Brain microvascular endothelial cell (primary cell): ENCODE measurements around the gene TAS2R39.

Source experiments
- DNase-seq: peaks from one replicate; pipeline ENCODE4 v3.0.0-alpha.2; 2020
- H3K27ac ChIP-seq: fragments of 250-450 bp; sonication (Bioruptor Pico); 2 replicates; pipeline ENCODE4 v1.5.1; 2020; ENCODE audit warnings: mild to moderate bottlenecking, moderate library complexity
- H3K27me3 ChIP-seq: fragments of 250-450 bp; sonication (Bioruptor Pico); replicated peaks from 2 replicates; pipeline ENCODE4 v1.5.1; 2020; ENCODE audit warnings: mild to moderate bottlenecking
- H3K36me3 ChIP-seq: fragments of 250-450 bp; sonication (Bioruptor Pico); replicated peaks from 2 replicates; pipeline ENCODE4 v1.5.1; 2020; ENCODE audit warnings: mild to moderate bottlenecking
- H3K4me3 ChIP-seq: 2 replicates; pipeline ENCODE4 v1.5.1; 2011; ENCODE audit warnings: low read depth, mild to moderate bottlenecking, control low read depth, low read length, moderate library complexity
- in situ Hi-C: cut with HindIII; loops from 2 replicates; pipeline ENCODE4 v1.10.0; 2017; ENCODE audit warnings: low sequenced_read_pairs, low pct_ligation_motif_present
- TF ChIP-seq, protein P1 (sequence below): IDR thresholded peaks from 2 replicates; pipeline ENCODE4 v1.5.1; 2011; ENCODE audit warnings: low read depth, mild to moderate bottlenecking, moderate library complexity, low read length, control low read depth, inconsistent platforms; ENCODE audit errors: missing control alignments

The TAS2R39 gene

DNA sequence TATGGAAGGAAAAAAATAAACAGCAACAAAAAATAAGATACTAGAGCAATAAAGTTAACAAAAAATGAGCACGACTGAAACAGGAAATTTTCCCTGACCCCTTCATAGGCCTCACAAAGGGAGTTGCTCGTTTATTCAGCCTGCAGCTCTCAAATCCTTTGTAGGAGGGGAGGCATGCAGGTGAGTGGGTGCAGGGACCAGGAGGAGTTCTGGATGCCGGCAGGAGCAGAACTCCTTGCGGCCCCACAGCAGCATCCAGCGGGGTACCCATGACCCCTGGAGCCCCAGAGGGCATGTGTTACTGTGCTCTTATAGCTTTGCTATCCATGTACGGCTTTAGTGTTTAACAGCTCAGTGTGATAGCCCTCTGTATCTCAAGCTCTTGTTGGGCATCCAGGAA, 5.8 kb downstream of the TAS2R39 start:
- H3K27me3 ChIP-seq = no peaks in the 10 kb centered on the region
- in situ Hi-C loops = no loop called here
- TF ChIP-seq, protein P1, sequence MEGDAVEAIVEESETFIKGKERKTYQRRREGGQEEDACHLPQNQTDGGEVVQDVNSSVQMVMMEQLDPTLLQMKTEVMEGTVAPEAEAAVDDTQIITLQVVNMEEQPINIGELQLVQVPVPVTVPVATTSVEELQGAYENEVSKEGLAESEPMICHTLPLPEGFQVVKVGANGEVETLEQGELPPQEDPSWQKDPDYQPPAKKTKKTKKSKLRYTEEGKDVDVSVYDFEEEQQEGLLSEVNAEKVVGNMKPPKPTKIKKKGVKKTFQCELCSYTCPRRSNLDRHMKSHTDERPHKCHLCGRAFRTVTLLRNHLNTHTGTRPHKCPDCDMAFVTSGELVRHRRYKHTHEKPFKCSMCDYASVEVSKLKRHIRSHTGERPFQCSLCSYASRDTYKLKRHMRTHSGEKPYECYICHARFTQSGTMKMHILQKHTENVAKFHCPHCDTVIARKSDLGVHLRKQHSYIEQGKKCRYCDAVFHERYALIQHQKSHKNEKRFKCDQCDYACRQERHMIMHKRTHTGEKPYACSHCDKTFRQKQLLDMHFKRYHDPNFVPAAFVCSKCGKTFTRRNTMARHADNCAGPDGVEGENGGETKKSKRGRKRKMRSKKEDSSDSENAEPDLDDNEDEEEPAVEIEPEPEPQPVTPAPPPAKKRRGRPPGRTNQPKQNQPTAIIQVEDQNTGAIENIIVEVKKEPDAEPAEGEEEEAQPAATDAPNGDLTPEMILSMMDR = no peak
- no peaks in the 10 kb centered on the region for H3K36me3 ChIP-seq
- no peak overlapping the region for H3K4me3 ChIP-seq
- no peak for DNase-seq
- H3K27ac ChIP-seq = no peak overlapping the region

DNA sequence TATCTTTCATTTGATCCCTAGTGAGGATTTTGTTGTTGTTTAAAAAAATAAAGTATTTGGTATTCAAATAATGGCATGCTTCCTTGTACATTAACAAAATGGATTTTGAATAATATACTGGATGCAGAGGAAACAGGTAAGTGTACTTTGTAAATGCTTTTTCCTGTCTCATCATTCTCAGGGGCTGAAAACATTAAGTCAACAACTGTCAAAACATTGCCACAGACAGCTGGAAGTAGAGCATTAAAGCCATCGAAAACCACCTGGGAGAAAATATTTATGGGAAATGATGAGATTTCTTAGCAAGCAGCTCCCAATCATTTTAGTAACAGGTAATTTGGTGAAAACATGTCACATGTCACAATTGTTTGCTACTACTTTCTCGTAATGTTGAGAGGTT, 10.7 kb downstream of the TAS2R39 start:
- TF ChIP-seq, protein P1 = no peak
- H3K36me3 ChIP-seq = no peaks in the 10 kb centered on the region
- no peak overlapping the region for H3K27ac ChIP-seq
- H3K4me3 ChIP-seq = no peak overlapping the region
- in situ Hi-C loops = no loop called here
- DNase-seq = no peak
- H3K27me3 ChIP-seq = no peaks in the 10 kb centered on the region

DNA sequence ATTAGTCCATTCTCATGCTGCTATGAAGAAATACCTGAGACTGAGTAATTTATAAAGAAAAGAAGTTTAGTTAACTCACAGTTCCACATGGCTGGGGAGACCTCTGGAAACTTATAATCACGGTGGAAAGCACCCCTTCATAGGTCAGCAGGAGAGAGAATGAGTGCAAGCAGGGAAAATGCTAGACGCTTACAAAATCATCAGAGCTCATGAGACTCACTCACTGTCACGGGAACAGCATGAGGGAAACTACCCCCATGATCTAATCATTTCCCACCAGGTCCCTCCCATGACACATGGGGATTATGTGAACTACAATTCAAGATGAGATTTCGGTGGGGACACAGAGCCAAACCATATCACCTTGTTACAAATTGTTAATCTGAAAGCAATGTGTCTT, 15.8 kb downstream of the TAS2R39 start:
- TF ChIP-seq, protein P1 = no peak
- Histone ChIP-seq H3K27ac (no peak overlapping the region), H3K27me3 (no peaks in the 10 kb centered on the region), H3K36me3 (no peaks in the 10 kb centered on the region), H3K4me3 (no peak overlapping the region)
- in situ Hi-C loops = no loop called here
- DNase-seq = no peak

DNA sequence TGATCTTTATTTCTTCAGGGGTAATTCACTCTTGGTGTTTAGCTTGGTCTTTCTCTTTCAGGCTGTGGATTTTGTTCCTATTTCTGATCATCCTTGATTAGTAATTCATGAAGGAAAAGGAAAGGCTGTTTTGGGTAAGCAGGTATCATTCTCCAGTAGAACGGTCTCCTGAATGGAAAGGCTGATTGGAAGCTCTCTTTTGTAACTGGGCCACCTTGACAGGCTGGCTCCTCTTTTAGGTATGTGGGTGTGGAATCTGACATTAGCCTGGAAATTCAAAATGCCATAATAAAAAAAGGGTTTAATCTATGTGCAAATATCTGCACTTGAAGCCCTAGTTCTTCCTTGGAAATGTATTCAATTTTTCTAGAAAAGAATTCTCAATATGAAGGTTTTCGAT, 18.9 kb downstream of the TAS2R39 start:
- no peak overlapping the region for H3K4me3 ChIP-seq
- no peaks in the 10 kb centered on the region for H3K27me3 ChIP-seq
- no peaks in the 10 kb centered on the region for H3K36me3 ChIP-seq
- H3K27ac ChIP-seq = no peak overlapping the region
- DNase-seq = no peak
- in situ Hi-C loops = loop anchor here (25.0 kb wide), 1 partner anchor 190 kb away; no protein-coding TSS in a partner anchor
- TF ChIP-seq, protein P1 = no peak

DNA sequence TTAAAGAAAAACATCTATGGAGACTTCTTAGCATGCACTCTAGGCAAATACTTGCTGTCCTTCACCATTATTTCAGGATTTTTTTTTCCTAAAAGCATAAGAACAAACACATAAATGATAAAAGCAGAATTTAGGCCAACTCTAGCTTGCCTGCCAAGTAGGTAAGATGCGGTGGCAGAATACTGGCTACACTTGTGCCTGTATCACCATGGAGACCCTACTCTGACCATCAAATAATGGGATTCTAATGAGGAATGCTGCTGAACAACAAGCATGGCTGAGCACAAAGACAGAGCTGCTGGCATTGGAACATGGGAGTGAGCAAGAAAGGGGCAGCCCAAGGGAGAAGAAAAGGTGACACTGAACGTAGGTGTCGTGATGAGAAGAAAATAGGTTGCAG, 20.2 kb downstream of the TAS2R39 start:
- TF ChIP-seq, protein P1 = no peak
- in situ Hi-C loops = loop anchor here (25.0 kb wide), 1 partner anchor 191 kb away; no protein-coding TSS in a partner anchor
- no peak for DNase-seq
- no peaks in the 10 kb centered on the region for H3K27me3 ChIP-seq
- H3K27ac ChIP-seq = no peak overlapping the region
- H3K4me3 ChIP-seq = no peak overlapping the region
- H3K36me3 ChIP-seq = no peaks in the 10 kb centered on the region

DNA sequence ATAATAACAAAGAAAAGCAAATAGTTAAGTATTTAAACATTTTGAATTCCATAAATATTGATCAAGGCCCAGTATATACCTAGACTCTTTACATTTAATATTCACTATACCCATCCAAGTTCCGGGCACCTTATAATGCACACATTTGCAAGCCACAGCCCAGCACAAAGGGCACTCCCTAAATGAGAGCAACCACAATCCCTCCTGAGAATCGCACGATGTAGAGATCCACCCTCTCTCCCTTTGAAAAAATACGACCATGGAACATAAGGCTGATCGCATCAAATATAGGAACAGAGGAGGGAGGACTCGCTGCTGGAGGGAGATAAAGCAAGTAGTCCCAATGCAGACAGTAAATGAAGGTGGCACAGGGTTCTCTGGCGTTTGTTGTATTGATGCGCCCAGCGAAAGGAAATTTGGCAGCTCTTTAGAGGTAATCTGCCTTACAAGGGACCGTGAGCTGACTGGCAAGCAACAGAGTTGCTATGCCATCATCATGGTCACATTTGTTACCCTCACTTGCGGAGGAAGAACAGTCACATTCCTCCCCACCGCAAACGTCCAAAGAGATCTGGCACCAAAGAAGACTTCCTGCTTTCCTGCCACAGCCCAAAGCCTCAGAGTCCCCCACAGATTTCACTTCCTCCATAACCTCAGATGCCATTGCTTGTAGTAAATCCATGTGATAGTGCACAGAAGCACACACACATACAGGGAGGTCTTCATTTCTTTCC, 22.5 kb downstream of the TAS2R39 start:
- no peaks in the 10 kb centered on the region for H3K36me3 ChIP-seq
- DNase-seq = no peak
- in situ Hi-C loops = loop anchor here (25.0 kb wide), 1 partner anchor 193 kb away; no protein-coding TSS in a partner anchor
- TF ChIP-seq, protein P1 = no peak
- H3K4me3 ChIP-seq = no peak overlapping the region
- H3K27me3 ChIP-seq = no peaks in the 10 kb centered on the region
- no peak overlapping the region for H3K27ac ChIP-seq
